ENCODE measurements around the gene PAQR5.

GRCh38 chr15:69414701-69415167 is 116.0 kb downstream of the PAQR5 start:
- TF ChIP-seq, protein P1, sequence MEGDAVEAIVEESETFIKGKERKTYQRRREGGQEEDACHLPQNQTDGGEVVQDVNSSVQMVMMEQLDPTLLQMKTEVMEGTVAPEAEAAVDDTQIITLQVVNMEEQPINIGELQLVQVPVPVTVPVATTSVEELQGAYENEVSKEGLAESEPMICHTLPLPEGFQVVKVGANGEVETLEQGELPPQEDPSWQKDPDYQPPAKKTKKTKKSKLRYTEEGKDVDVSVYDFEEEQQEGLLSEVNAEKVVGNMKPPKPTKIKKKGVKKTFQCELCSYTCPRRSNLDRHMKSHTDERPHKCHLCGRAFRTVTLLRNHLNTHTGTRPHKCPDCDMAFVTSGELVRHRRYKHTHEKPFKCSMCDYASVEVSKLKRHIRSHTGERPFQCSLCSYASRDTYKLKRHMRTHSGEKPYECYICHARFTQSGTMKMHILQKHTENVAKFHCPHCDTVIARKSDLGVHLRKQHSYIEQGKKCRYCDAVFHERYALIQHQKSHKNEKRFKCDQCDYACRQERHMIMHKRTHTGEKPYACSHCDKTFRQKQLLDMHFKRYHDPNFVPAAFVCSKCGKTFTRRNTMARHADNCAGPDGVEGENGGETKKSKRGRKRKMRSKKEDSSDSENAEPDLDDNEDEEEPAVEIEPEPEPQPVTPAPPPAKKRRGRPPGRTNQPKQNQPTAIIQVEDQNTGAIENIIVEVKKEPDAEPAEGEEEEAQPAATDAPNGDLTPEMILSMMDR (IDR thresholded peaks at IDR 0.05): no peak
- TF ChIP-seq POLR2A (IDR thresholded peaks at IDR 0.05): no peak
